GM19035 (cell line): Measurements from ENCODE around the gene ARHGDIB.

Experiments
- ATAC-seq: cut with Tn5 transposase; IDR thresholded peaks from one replicate; pipeline ENCODE4 v1.9.1; 2021; ENCODE audit not compliant: unreplicated experiment

Gene ARHGDIB

GRCh38 chr12:14901228-14901562 lies 60.2 kb downstream of the ARHGDIB start:
- ATAC-seq, result no peak

GRCh38 chr12:14900521-14901227 lies 60.7 kb downstream of the ARHGDIB start:
- no peak for ATAC-seq

- no peak for ATAC-seq
Measured at GRCh38 chr12:14896521-14897169, 64.8 kb downstream of the ARHGDIB start.

- no peak for ATAC-seq
Measured at GRCh38 chr12:14893506-14894250, 67.7 kb downstream of the ARHGDIB start.

GRCh38 chr12:14892726-14893505 lies 68.5 kb downstream of the ARHGDIB start:
- ATAC-seq, result no peak
